Fibroblast of villous mesenchyme (primary cell): Measurements from ENCODE around the gene NCKAP5. TPM values are rescaled to one million over a fixed set of nuclear protein-coding genes. Genes with fewer than 3 reads are reported as not detected.

ENCODE experiments used
- DNase-seq: peaks from one replicate; pipeline ENCODE4 v3.0.0-alpha.2; 2010; ENCODE audit warnings: low read depth
- H3K4me3 ChIP-seq: 2 replicates; pipeline ENCODE4 v1.5.1; 2011; ENCODE audit warnings: low read depth, mild to moderate bottlenecking, low read length
- CTCF ChIP-seq: IDR thresholded peaks from 2 replicates; pipeline ENCODE4 v1.5.1; 2012; ENCODE audit warnings: low read depth, mild to moderate bottlenecking, low read length; ENCODE audit not compliant: insufficient read depth
- total RNA-seq: library from RNA; depleted of rRNA; stranded (reverse); fragments of >200 nt; gene quantifications from 2 replicates; pipeline ENCODE4 v1.2.3, GENCODE V29; 2012

NCKAP5 gene
- total RNA-seq, 1 donor, result 47.9 TPM

DNA sequence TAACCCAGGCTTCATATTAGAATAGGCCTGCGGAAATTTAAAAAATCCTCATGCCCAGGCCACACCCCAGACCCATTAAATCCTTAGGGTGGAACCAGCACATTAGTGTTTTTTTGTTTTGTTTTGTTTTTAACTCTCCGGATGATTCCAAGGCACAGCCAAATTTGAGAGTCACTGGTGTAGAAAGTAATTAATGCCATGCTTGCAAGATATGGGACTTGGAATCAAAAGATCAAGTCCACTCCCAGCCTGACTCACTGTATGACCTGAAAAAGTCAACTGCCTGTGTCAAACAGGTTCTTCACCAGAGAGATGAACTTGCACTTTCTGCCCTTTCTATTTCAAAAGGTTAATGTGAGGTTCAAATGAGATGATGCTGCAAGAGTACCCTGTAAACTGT, 588.0 kb downstream of the NCKAP5 start:
- DNase-seq, result no peak
- TF ChIP-seq CTCF, result no peak
- no peak overlapping the region for H3K4me3 ChIP-seq

DNA sequence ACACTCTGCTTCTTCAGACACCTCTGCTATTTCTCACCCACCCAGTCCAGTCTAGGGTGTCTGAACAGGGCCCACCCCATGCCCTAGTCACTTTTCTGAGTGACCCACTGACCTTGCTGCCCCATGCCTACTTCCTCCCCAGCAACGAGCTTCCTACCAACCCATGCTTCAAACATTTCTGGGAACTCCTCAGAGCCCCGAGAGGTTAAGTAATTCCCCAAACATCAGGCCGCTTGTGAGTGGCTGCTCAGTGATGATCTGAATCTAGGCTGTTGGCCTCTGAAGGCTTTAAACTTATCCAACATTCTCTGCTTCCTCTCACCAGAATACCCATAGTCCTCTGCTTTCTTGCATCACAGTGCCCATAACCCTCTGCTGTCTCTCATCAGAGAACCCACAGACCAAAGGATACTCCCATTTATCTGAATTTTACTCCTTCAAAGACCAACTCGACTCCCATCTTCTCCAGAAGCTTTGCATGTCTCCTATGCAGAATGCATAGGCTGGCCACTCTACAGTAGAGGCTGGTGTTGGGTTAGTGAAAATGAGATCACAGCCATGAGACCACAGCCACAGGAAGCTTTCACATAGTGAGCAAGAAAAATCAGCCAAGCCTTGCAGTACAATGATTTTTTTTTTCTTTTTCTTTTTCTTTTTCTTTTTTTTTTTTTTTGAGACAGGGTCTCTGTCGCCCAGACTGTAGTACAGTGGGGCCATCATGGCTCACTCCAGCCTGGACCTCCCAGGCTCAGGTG, 588.7 kb downstream of the NCKAP5 start:
- no peak for TF ChIP-seq CTCF

DNA sequence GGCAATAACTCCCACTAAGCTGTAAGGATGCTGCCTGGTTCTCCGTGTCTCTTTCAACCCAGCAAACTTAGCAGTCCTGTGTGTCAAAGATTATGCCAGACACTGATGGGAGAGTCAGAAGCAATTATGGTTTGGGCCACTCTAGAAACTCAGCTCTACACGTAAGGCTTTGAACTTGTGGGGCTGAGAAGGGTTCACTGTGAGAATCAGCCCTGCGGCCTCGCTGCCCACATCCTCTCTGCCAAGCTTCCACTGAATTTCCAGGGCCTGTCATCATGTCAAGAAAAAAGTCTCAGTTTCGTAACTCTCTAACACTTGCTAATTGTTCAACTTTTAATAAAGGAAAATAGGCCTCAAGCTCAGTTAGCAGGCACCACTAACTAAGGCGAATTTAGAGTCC, 589.4 kb downstream of the NCKAP5 start:
- no peak overlapping the region for H3K4me3 ChIP-seq
- TF ChIP-seq CTCF, result no peak
- DNase-seq, result no peak

More for the DNA sequence above, 588.7 kb downstream of the NCKAP5 start:
- no peak for DNase-seq
- no peak overlapping the region for H3K4me3 ChIP-seq

GRCh38 chr2:132977812-132978529, 590.3 kb downstream of the NCKAP5 start:
- no peak for TF ChIP-seq CTCF
- DNase-seq, result peak; percentile 16

DNA sequence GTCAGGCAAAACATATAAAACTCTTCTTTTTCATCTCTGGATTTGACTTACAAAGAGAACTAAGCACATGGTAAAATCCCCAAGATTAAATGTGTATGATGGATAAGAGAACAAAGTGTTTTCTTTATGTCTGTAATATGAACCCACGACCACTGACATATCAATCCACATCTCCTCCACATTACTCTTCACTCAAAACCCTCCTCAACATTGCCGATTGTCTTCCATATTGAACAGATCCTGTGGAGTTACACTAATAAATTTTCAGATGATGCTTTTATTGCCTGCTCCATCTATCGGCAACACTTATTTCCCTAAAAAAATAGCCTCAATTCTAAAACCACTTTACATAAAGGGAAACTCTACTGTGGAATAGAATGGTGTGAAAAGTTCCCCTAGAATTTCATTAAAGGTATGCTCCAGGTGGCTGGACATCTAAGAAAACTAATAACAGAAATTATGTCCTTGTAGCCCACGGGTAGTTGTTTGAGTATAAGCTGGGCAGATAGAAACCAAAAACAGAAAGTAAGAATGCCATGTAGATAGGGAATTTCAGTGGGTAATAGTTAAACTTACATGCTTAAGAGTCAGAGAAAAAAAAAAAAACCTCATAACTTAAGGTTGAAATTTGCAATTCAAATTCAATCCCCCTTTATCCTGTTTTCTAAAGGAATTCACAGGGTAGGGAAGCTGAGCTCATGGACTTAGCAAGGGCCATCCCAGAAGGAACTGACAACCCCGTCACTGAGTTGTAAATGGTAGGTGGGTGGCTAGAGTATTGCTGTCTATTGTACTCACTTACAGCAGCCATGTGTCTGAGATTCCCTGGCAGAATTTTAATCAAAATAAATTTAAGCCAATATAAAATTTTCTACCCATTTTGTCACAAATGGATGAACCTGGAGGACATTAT, 592.8 kb downstream of the NCKAP5 start:
- no peak for TF ChIP-seq CTCF
- H3K4me3 ChIP-seq, result no peak overlapping the region
- DNase-seq, result no peak

More at GRCh38 chr2:132977812-132978529, 590.3 kb downstream of the NCKAP5 start:
- no peak overlapping the region for H3K4me3 ChIP-seq

- no peak overlapping the region for H3K4me3 ChIP-seq
- TF ChIP-seq CTCF, result no peak
- peak; percentile 23 for DNase-seq
These were observed 593.7 kb downstream of the NCKAP5 start for GRCh38 chr2:132974467-132975095.
